ENCODE results near the gene MYO6. TPM values are rescaled to one million over a fixed set of nuclear protein-coding genes. Genes with fewer than 3 reads are reported as not detected.

Gene MYO6
- total RNA-seq, 1 donor from 2014 or later, result 17.0 TPM

DNA sequence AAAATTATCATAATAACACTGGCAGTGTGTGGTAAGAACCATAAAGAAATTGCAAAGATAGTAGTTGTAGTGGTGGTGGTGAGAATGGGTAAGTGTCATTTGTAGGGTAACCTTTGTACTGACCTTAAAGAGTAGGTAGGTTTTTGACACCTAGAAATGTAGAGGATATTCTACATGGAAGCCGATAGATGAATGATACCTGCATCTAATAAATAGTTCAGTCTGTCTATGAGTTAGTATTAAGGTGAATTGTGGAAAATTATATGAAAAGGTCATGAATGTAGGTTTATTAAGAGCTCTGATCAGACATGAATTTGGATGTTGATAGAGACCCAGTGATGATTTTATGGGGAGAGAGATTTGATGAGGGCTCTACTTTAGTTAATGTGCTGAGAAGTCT, 78.1 kb downstream of the MYO6 start:
- no peak for DNase-seq

GRCh38 chr6:75830959-75831885, 82.2 kb downstream of the MYO6 start:
- DNase-seq, result peak; percentile 44

DNA sequence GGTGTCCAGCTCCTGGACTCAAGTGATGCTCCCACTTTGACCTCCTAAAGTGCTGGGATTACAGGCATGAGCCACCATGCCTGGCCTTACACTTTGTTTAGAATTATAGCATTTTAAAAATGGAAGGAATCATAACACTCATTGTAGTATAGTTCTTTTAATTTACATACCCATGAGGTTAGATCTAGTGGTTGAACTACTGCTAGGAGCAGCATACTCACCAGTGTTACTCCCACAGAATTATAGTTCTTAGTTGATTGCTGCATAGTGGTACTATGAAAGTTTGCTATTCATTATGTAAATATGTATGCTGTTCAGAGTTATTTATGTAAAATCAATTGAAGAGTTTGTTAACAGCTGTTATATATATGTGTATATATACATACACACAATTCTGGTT, 85.4 kb downstream of the MYO6 start:
- no peak for DNase-seq

- DNase-seq, result no peak
Measured at GRCh38 chr6:75842191-75842590, 93.2 kb downstream of the MYO6 start.

- no peak for DNase-seq
Measured at GRCh38 chr6:75842732-75843131, 93.7 kb downstream of the MYO6 start.

GRCh38 chr6:75843396-75843795, 94.4 kb downstream of the MYO6 start:
- DNase-seq, result no peak

GRCh38 chr6:75848274-75848673, 99.2 kb downstream of the MYO6 start:
- no peak for DNase-seq

DNA sequence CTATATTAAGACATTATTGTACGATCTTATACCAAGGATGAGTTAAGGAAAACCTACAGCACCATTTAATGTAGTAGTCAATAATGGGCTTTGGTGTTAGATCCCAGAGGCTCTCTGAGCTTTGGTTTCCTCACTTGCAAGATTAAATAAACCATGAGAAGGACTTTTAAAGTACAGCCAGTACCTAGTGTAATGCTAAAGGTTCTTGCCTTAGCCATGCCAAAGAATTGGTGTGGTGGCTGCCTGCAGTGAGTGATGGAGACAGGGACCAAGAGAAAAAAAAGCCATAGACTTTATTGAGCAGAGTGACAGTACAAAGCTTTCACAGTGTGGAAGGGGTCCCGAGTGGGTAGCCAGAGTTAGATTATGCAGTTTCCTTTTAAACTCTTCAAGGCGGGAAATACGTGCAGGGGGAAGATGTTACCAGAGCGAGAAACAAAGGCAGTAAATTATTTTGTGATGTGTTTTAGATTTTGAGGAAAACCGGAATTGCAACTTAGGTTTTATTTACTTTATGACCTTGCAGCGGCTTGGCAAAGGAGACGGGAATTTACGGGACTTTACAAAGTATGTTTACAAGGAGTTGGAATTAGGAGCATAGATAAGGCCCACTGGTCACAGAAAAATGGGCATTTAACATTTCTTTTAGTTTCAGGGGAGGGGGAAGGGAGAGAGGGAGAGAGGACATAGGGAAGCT, 100.4 kb downstream of the MYO6 start:
- no peak for DNase-seq

GRCh38 chr6:75850026-75850833, 101.2 kb downstream of the MYO6 start:
- no peak for DNase-seq

- DNase-seq, result no peak
Measured at GRCh38 chr6:75852721-75853120, 103.7 kb downstream of the MYO6 start.

- DNase-seq, result no peak
Measured at GRCh38 chr6:75853806-75854205, 104.8 kb downstream of the MYO6 start.

- peak; percentile 74 for DNase-seq
Measured at GRCh38 chr6:75855052-75855451, 106.0 kb downstream of the MYO6 start.

- DNase-seq, result no peak
Measured at GRCh38 chr6:75856902-75857301, 107.9 kb downstream of the MYO6 start.

DNA sequence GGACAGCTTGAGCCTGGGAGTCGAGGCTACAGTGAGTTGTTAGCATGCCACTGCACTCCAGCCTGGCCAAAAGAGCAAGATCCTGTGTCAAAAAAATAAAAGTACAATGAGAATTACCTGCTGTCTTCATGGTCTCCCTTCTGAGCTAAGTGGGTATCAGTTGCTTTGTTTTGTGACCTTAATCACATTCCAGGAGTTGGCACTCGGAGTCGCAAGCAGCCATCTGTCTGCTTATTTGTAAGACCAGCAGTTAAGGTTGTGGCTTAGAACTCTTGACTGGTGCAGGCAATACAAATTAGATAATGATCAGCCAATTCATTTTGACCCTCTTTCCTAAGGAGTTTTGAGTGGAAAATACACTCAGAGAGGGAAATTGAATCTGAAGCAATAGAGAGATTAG, 114.0 kb downstream of the MYO6 start:
- DNase-seq, result no peak

DNA sequence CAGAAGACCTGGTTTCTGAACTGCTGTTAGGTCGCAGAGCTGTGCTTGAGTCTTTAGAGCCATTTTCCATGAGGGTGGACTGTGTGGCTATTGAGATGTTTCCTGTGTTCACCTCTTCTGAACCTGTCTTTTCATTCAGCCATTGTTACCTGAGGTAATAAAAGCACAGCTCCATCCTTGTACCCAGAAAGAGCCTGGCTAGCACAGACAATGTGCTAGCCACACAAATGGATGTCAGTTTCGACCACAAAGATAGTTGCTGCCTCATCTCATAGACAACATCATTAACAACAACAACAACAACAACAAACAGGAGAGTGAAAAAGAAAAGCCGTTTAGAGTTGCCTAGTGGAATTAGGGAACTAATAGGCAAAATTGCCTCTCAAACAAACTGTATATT, 114.7 kb downstream of the MYO6 start:
- DNase-seq, result no peak

DNA sequence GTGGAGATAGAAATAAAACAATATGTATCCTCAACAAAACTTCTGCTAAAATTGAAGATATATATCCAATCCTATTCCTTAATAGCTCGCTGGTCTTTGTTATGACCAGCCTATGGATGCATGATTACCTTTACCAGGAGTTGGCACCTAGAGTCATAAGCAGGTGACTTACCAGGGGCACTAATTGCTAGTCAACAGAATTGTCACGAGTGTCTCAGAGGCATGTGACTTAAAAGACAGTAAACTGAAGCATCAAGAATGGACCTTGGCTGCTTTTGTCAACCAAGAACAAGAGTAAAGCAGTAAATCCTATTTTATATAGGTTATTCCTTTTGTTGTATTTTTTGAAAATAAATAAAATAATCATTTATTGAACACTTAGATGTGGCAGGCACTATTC, 115.4 kb downstream of the MYO6 start:
- DNase-seq, result no peak

DNA sequence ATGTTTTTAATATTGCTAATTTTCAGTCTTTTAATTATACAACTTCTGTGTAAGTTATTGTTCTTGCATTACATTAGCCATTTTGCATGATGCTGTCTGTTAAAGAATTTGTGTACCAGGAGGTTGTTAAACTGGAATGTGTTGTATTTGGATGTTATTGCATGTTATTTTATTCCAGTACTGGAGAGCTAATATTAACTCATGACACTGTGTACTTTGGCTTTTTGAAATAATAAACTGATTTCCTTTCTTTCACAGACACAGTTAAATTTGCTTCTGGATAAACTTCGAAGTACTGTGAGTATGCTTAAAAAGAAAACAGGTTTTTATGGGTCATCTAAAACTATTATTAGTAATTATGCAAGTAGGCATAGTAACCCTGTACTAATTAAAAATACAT, 121.3 kb downstream of the MYO6 start:
- DNase-seq, result no peak

GRCh38 chr6:75874224-75874623, 125.2 kb downstream of the MYO6 start:
- DNase-seq, result no peak

- DNase-seq, result no peak
Measured at GRCh38 chr6:75876152-75876551, 127.1 kb downstream of the MYO6 start.

DNA sequence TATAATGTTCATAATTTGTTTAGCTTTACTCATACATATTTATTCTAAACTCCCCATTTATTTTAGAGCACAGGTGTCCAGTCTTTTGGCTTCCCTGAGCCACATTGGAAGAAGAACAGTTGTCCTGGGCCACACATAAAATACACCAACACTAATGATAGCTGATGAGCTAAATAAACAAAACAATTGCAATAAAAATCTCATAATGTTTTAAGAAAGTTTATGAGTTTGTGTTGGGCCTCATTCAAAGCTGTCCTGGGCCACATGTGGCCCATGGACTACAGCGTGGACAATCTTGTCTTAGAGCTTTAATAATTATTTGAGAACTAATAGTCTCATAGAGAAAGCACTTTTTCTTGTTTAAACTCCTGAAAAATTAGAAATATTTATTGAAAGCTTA, 131.3 kb downstream of the MYO6 start:
- DNase-seq, result no peak

- no peak for DNase-seq
Measured at GRCh38 chr6:75882734-75883133, 133.7 kb downstream of the MYO6 start.

DNA sequence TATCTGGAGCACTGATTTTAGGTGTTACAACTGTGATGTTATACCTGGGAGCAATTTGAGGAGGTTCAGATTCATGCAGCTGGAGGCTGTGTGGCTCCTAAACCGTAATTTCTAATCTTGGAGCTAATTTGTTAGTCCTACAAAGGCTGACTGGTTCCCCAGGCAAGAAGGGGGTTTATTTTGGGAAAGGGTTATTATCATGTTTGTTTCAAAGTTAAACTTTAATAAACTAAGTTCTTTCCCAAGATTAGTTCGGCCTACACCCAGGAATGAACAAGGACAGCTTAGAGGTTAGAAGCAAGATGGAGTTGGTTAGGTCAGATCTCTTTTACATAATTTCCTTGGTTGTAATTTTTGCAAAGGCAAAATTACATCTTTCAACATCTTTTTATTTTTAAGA, 135.8 kb downstream of the MYO6 start:
- DNase-seq, result no peak

- no peak for DNase-seq
Measured at GRCh38 chr6:75892384-75892783, 143.3 kb downstream of the MYO6 start.

Measured in tongue (tissue), 2 donors.